LNCaP clone FGC (cell line): ENCODE results near the gene FUT6.

Experiments
- DNase-seq: peaks from one replicate; pipeline ENCODE4 v3.0.0-alpha.2; 2011; ENCODE audit warnings: low read depth
- H3K4me3 ChIP-seq: 2 replicates; pipeline ENCODE4 v1.5.1; 2011; ENCODE audit warnings: mild to moderate bottlenecking, low read depth, low read length, control low read depth
- CTCF ChIP-seq: IDR thresholded peaks from 2 replicates; pipeline ENCODE4 v1.5.1; 2012; ENCODE audit warnings: mild to moderate bottlenecking; ENCODE audit not compliant: control insufficient read depth, insufficient read depth; ENCODE audit errors: extremely low read depth

The FUT6 gene

GRCh38 chr19:5814123-5814851, 25.2 kb downstream of the FUT6 start:
- no peak for TF ChIP-seq CTCF
- no peak overlapping the region for H3K4me3 ChIP-seq
- DNase-seq = no peak

- no peak overlapping the region for H3K4me3 ChIP-seq
- TF ChIP-seq CTCF = no peak
- no peak for DNase-seq
Measured at GRCh38 chr19:5811117-5811516, 28.4 kb downstream of the FUT6 start.

GRCh38 chr19:5809469-5809868, 30.0 kb downstream of the FUT6 start:
- no peak for DNase-seq
- TF ChIP-seq CTCF = no peak
- H3K4me3 ChIP-seq = no peak overlapping the region

GRCh38 chr19:5809053-5809452, 30.4 kb downstream of the FUT6 start:
- DNase-seq = no peak
- no peak for TF ChIP-seq CTCF
- no peak overlapping the region for H3K4me3 ChIP-seq

- TF ChIP-seq CTCF = no peak
- DNase-seq = no peak
- no peak overlapping the region for H3K4me3 ChIP-seq
Measured at GRCh38 chr19:5808120-5808816, 31.2 kb downstream of the FUT6 start.

GRCh38 chr19:5806905-5807304, 32.6 kb downstream of the FUT6 start:
- no peak for TF ChIP-seq CTCF
- DNase-seq = no peak
- H3K4me3 ChIP-seq = no peak overlapping the region
